Chondrocyte (in vitro differentiated cells): ENCODE results near the gene ARL1. TPM values are rescaled to one million over a fixed set of nuclear protein-coding genes. Genes with fewer than 3 reads are reported as not detected.

Experiments used
- DNase-seq: peaks from one replicate; pipeline ENCODE4 v3.0.0; 2021; ENCODE audit warnings: mixed read lengths, low spot score
- H3K27ac Mint-ChIP-seq: one replicate; pipeline ENCODE4 v1.8.0; 2021; ENCODE audit warnings: mild to moderate bottlenecking, moderate library complexity, mixed read lengths; ENCODE audit not compliant: unreplicated experiment
- H3K27me3 Mint-ChIP-seq: 2 replicates; pipeline ENCODE4 v1.8.0; 2021; ENCODE audit warnings: low read depth, mixed read lengths
- H3K36me3 Mint-ChIP-seq: 2 replicates; pipeline ENCODE4 v1.8.0; 2021; ENCODE audit warnings: low read depth, mixed read lengths
- H3K4me1 Mint-ChIP-seq: 2 replicates; pipeline ENCODE4 v1.8.0; 2021; ENCODE audit warnings: low read depth, mild to moderate bottlenecking, mixed read lengths
- H3K4me3 Mint-ChIP-seq: one replicate; pipeline ENCODE4 v1.8.0; 2021; ENCODE audit warnings: mild to moderate bottlenecking, moderate library complexity, mixed read lengths; ENCODE audit not compliant: unreplicated experiment
- H3K9me3 Mint-ChIP-seq: 2 replicates; pipeline ENCODE4 v1.8.0; 2021; ENCODE audit warnings: low read depth, mixed read lengths
- total RNA-seq: library from RNA; stranded (reverse); gene quantifications from 3 replicates; pipeline ENCODE4 v1.2.1, GENCODE V29; 2021
- TF ChIP-seq, protein P1 (sequence below): fragments of 200-600 bp; sonication (generic); IDR thresholded peaks from 2 replicates; pipeline ENCODE4 v1.5.0; 2021; ENCODE audit warnings: antibody characterized with exemption, mild to moderate bottlenecking, moderate library complexity

The ARL1 gene
- total RNA-seq, 1 donor from 2014 or later, result 127 TPM

DNA sequence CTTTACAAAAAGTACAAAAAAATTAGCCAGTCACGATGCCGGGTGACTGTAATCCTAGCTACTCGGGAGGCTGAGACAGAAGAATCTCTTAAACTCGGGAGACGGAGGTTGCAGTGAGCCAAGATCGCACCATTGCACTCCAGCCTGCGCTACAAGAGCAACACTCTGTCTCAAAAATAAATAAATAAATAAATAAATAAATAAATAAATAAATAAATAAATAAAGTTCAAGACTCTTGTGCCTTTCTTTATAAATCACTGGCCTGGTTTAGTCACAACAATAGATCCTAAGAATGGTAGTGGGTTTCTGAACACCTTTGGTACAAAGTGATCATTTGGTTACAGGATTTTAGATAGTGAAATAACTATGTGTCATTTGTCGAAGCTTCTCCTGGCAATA, 46.1 kb downstream of the ARL1 start:
- H3K9me3 Mint-ChIP-seq, result no peaks in the 10 kb centered on the region
- no peaks in the 10 kb centered on the region for H3K27me3 Mint-ChIP-seq

DNA sequence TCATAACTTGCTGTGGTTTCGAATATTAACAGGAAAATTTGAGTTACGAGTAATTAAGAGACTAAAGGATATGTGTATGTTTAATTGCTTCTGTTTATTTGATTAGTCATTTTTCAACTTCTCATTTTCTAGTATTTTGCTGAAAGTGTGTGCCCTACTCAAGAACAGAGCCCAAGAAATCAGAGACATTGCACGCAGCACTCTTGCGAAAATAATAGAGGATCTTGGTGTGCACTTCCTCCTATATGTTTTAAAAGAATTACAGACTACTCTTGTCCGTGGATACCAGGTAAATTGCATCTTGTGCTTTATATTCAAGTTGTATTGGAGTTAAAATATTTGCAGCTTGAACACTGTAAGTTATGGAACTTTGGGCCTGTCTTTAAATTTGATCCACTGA, 50.8 kb downstream of the ARL1 start:
- peaks cover 4% of the 10 kb centered on the region for H3K4me1 Mint-ChIP-seq
- H3K27me3 Mint-ChIP-seq, result no peaks in the 10 kb centered on the region
- no peaks in the 10 kb centered on the region for H3K9me3 Mint-ChIP-seq
- H3K36me3 Mint-ChIP-seq, result peaks cover 21% of the 10 kb centered on the region
- H3K4me3 Mint-ChIP-seq, result no peak overlapping the region
- TF ChIP-seq, protein P1, sequence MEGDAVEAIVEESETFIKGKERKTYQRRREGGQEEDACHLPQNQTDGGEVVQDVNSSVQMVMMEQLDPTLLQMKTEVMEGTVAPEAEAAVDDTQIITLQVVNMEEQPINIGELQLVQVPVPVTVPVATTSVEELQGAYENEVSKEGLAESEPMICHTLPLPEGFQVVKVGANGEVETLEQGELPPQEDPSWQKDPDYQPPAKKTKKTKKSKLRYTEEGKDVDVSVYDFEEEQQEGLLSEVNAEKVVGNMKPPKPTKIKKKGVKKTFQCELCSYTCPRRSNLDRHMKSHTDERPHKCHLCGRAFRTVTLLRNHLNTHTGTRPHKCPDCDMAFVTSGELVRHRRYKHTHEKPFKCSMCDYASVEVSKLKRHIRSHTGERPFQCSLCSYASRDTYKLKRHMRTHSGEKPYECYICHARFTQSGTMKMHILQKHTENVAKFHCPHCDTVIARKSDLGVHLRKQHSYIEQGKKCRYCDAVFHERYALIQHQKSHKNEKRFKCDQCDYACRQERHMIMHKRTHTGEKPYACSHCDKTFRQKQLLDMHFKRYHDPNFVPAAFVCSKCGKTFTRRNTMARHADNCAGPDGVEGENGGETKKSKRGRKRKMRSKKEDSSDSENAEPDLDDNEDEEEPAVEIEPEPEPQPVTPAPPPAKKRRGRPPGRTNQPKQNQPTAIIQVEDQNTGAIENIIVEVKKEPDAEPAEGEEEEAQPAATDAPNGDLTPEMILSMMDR, result no peak
- H3K27ac Mint-ChIP-seq, result no peak overlapping the region
- DNase-seq, result no peak

More for the DNA sequence above, 46.1 kb downstream of the ARL1 start:
- Mint-ChIP-seq H3K4me1 (peaks cover 4% of the 10 kb centered on the region), H3K4me3 (no peak overlapping the region), H3K36me3 (peaks cover 24% of the 10 kb centered on the region), H3K27ac (no peak overlapping the region)
- DNase-seq, result no peak
- TF ChIP-seq, protein P1, result no peak

DNA sequence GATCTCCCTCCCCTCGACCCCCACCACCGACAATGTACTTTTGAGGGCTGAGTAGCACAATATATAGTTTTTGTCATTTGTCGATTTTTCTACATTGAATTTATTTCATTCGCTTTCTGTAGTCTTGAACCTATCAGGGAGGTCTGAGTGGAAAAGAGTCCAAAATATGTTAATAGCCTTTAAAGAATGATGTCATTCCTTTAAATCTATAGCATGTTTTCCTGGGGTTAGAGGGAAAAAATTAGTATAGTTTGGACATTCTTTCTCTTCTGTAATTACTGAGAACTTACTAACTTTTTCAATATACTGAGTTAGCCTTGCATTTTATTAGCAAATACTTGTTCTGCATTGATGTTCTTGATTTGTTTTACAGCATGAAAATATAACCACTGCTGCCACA, 55.9 kb downstream of the ARL1 start:
- TF ChIP-seq, protein P1, result no peak
- H3K36me3 Mint-ChIP-seq, result peaks cover 30% of the 10 kb centered on the region
- no peak for DNase-seq
- peaks cover 12% of the 10 kb centered on the region for H3K9me3 Mint-ChIP-seq
- no peaks in the 10 kb centered on the region for H3K27me3 Mint-ChIP-seq
- no peaks in the 10 kb centered on the region for H3K4me1 Mint-ChIP-seq
- H3K27ac Mint-ChIP-seq, result no peak overlapping the region
- H3K4me3 Mint-ChIP-seq, result no peak overlapping the region

DNA sequence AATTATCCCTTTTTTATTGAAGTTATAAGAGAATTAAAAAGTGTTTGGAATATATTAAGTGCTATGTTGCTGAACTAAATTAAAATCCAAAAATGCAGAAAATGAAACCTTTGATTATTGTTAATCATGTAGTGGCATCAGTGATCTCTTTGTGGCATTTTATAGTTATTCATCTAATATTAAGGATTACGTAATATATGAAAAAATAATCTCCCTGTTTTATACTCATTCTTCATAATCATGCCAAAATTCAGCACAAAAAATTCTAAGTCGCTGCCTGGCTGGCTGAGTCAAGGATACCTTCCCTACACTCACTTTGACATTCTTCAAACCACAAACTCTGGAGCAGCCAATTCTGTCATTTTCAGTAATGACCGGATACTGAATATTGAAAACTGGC, 63.7 kb downstream of the ARL1 start:
- Mint-ChIP-seq H3K36me3 (peaks cover 21% of the 10 kb centered on the region), H3K4me1 (no peaks in the 10 kb centered on the region), H3K27me3 (no peaks in the 10 kb centered on the region), H3K9me3 (peaks cover 4% of the 10 kb centered on the region), H3K27ac (no peak overlapping the region), H3K4me3 (no peak overlapping the region)
- DNase-seq, result no peak
- TF ChIP-seq, protein P1, result no peak

Other genes with a start within 250 kb of the ARL1 start
- gene SLC5A8, start 197.5 kb downstream of the ARL1 start, total RNA-seq, result not detected in 3 replicates
- gene UTP20, start 127.7 kb downstream of the ARL1 start, total RNA-seq, result 9.4 to 17.0 TPM (median 9.9 TPM) in 3 replicates
- not detected in 3 replicates for gene SPIC, start 67.6 kb upstream of the ARL1 start, total RNA-seq
- gene MYBPC1, start 187.2 kb upstream of the ARL1 start, total RNA-seq, result not detected in 3 replicates